Upper lobe of left lung (tissue), 4 donors: Measurements from ENCODE around the gene PAF1.
A peak's percentile ranks its signal among the peaks of the same experiment; 100 is the strongest.

Source experiments
- CTCF ChIP-seq, 6 experiments: fragments of 450-650 bp in 4 of 6; fragments of 200-600 bp in 2 of 6; sonication (generic) in 2 of 6; IDR thresholded peaks; one replicate each; pipeline ENCODE4 v1.5.1; 2016 to 2019; ENCODE audit warnings: antibody characterized with exemption in 6 of 6
- EP300 ChIP-seq, 4 donors: sonication (generic); formaldehyde crosslinking; IDR thresholded peaks; one replicate each; pipeline ENCODE4 v1.5.1; 2017; ENCODE audit warnings: antibody characterized with exemption in 4 of 4, control low read depth in 2 of 4
- POLR2A ChIP-seq, 4 donors: fragments of 450-650 bp; IDR thresholded peaks; one replicate each; pipeline ENCODE4 v1.5.1; 2016 to 2017; ENCODE audit warnings: antibody characterized with exemption in 4 of 4, mild to moderate bottlenecking in 2 of 4
- POLR2AphosphoS5 ChIP-seq, 2 donors: sonication (generic); formaldehyde crosslinking; IDR thresholded peaks; one replicate each; pipeline ENCODE4 v1.5.1; 2017; ENCODE audit warnings: antibody characterized with exemption in 2 of 2

DNA sequence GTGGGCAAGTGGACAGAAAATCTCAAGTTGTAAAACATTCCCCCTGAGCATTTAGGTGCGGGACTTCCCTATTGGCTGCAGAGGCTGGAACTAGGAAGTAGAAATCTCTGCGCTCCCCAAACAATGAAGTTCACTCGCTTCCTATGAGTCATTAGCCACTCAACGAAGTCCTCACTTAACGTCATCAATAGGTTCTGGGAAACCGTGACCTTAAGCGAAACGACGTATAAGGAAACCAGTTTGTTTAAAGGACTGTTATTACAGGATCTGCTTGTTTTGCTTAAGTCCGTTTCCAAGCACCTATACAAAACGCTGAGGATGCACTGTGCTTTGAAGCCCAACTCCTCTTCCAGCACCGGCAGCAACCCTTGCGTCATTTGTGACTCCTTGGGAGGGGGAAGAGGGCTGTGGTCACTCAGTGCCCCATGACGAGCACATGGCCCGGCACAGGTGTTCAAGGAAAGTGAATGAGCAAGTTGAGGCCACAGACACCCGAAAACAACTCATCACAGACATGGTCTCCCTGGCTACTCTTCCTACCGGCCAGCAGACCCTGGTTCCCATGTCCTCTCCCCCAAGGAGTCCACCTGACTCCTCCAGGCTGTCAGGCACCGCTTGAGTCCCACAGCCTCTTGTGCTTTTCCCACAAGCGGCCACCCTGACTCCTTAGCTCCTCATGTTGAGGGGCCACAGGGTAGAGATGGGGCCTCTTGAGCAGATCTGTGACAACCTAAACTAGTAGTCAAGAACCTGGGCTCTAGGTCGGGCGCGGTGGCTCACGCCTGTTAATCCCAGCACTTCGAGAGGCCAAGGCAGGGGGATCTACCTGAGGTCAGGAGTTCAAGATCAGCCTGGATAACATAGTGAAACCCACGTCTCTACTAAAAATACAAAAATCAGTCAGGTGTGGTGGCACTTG is 40.0 kb upstream of the PAF1 start:
- TF ChIP-seq CTCF (IDR thresholded peaks at IDR 0.05) (peak in 1 of 6 experiments; percentile 4), EP300 (IDR thresholded peaks at IDR 0.05) (peak; percentile 98 to 100 (median 99)), POLR2A (IDR thresholded peaks at IDR 0.05) (peak in 2 of 4 donors; percentile 27 to 69), POLR2AphosphoS5 (IDR thresholded peaks at IDR 0.05) (peak; percentile 88 to 99)
